ENCODE results near the gene EXD3. TPM values are rescaled to one million over a fixed set of nuclear protein-coding genes. Genes with fewer than 3 reads are reported as not detected.
A peak's percentile ranks its signal among the peaks of the same experiment; 100 is the strongest.

The EXD3 gene
- total and polyA plus RNA-seq, 2 of the 13 experiments (the other 11 are each of a cell fraction or from before 2014, with no cell fraction given), result 2.7 to 4.8 TPM

GRCh38 chr9:137382444-137383080, 40.4 kb downstream of the EXD3 start (continued):
- no peak for TF ChIP-seq ZNF280B (CRISPR knock-in tag; IDR thresholded peaks at IDR 0.05; ENCODE audit: borderline replicate concordance)
- no peak for TF ChIP-seq ONECUT2 (CRISPR knock-in tag; IDR thresholded peaks at IDR 0.05)
- no peak for TF ChIP-seq MATR3 (CRISPR knock-in tag; IDR thresholded peaks at IDR 0.05)
- no peak for TF ChIP-seq CENPX (CRISPR knock-in tag; IDR thresholded peaks at IDR 0.05)
- TF ChIP-seq, protein P1, sequence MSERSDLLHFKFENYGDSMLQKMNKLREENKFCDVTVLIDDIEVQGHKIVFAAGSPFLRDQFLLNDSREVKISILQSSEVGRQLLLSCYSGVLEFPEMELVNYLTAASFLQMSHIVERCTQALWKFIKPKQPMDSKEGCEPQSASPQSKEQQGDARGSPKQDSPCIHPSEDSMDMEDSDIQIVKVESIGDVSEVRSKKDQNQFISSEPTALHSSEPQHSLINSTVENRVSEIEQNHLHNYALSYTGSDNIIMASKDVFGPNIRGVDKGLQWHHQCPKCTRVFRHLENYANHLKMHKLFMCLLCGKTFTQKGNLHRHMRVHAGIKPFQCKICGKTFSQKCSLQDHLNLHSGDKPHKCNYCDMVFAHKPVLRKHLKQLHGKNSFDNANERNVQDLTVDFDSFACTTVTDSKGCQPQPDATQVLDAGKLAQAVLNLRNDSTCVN (CRISPR knock-in tag; IDR thresholded peaks at IDR 0.05; ENCODE audit: borderline replicate concordance), result no peak
- TF ChIP-seq SOX5 (CRISPR knock-in tag; IDR thresholded peaks at IDR 0.05; ENCODE audit: borderline replicate concordance), result no peak
- no peak for TF ChIP-seq KLF6 (CRISPR knock-in tag; IDR thresholded peaks at IDR 0.05)
- 0 out of 2 replicates have a peak, but pooled peaks have one; percentile 6 for TF ChIP-seq ZNF768 (CRISPR knock-in tag; IDR thresholded peaks at IDR 0.05)
- no peak for TF ChIP-seq ZNF34 (CRISPR knock-in tag; IDR thresholded peaks at IDR 0.05; ENCODE audit: borderline replicate concordance)
- TF ChIP-seq E2F1 (CRISPR knock-in tag; IDR thresholded peaks at IDR 0.05), result no peak
- TF ChIP-seq, protein P2, sequence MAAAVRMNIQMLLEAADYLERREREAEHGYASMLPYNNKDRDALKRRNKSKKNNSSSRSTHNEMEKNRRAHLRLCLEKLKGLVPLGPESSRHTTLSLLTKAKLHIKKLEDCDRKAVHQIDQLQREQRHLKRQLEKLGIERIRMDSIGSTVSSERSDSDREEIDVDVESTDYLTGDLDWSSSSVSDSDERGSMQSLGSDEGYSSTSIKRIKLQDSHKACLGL (CRISPR knock-in tag; IDR thresholded peaks at IDR 0.05), result no peak
- TF ChIP-seq ZNF780A (CRISPR knock-in tag; IDR thresholded peaks at IDR 0.05), result no peak
- TF ChIP-seq YY1 (IDR thresholded peaks at IDR 0.05; ENCODE audit: insufficient read depth, insufficient replicate concordance, low read depth, low read length), result no peak
- no peak for TF ChIP-seq THAP8 (CRISPR knock-in tag; IDR thresholded peaks at IDR 0.05; ENCODE audit: borderline replicate concordance)
- TF ChIP-seq MLLT10 (CRISPR knock-in tag; IDR thresholded peaks at IDR 0.05), result no peak
- TF ChIP-seq ZNF749 (CRISPR knock-in tag; IDR thresholded peaks at IDR 0.05; ENCODE audit: borderline replicate concordance), result no peak
- TF ChIP-seq, protein P3, sequence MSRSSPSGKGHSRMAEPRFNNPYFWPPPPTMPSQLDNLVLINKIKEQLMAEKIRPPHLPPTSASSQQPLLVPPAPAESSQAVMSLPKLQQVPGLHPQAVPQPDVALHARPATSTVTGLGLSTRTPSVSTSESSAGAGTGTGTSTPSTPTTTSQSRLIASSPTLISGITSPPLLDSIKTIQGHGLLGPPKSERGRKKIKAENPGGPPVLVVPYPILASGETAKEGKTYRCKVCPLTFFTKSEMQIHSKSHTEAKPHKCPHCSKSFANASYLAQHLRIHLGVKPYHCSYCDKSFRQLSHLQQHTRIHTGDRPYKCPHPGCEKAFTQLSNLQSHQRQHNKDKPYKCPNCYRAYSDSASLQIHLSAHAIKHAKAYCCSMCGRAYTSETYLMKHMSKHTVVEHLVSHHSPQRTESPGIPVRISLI (CRISPR knock-in tag; IDR thresholded peaks at IDR 0.05; ENCODE audit: borderline replicate concordance), result no peak
- TF ChIP-seq TFDP2 (CRISPR knock-in tag; IDR thresholded peaks at IDR 0.05), result no peak
- TF ChIP-seq, protein P4, sequence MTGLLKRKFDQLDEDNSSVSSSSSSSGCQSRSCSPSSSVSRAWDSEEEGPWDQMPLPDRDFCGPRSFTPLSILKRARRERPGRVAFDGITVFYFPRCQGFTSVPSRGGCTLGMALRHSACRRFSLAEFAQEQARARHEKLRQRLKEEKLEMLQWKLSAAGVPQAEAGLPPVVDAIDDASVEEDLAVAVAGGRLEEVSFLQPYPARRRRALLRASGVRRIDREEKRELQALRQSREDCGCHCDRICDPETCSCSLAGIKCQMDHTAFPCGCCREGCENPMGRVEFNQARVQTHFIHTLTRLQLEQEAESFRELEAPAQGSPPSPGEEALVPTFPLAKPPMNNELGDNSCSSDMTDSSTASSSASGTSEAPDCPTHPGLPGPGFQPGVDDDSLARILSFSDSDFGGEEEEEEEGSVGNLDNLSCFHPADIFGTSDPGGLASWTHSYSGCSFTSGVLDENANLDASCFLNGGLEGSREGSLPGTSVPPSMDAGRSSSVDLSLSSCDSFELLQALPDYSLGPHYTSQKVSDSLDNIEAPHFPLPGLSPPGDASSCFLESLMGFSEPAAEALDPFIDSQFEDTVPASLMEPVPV (CRISPR knock-in tag; IDR thresholded peaks at IDR 0.05), result no peak
- no peak for TF ChIP-seq ZNF510 (CRISPR knock-in tag; IDR thresholded peaks at IDR 0.05; ENCODE audit: low read depth)
